DOHH2 (cell line): ENCODE measurements around the gene RSU1.

Source experiments
- H3F3A ChIP-seq: fragments of 200-600 bp; sonication (generic), shearing (Covaris generic); 2 replicates; pipeline ENCODE4 v1.6.0; 2016; ENCODE audit warnings: antibody characterized with exemption, mild to moderate bottlenecking; ENCODE audit not compliant: control insufficient read depth, insufficient read depth
- H3K27ac ChIP-seq: fragments of 200-600 bp; sonication (generic); 2 replicates; pipeline ENCODE4 v1.5.1; 2014; ENCODE audit warnings: low read depth, mild to moderate bottlenecking, low read length, moderate library complexity
- H3K27me3 ChIP-seq: fragments of 200-600 bp; sonication (generic); 2 replicates; pipeline ENCODE4 v1.6.1; 2014; ENCODE audit warnings: mild to moderate bottlenecking, low read length, mixed read lengths; ENCODE audit not compliant: control insufficient read depth
- H3K36me3 ChIP-seq: fragments of 200-600 bp; sonication (generic); 2 replicates; pipeline ENCODE4 v1.6.1; 2014; ENCODE audit warnings: mild to moderate bottlenecking, low read length, moderate library complexity, mixed read lengths; ENCODE audit not compliant: control insufficient read depth
- H3K4me1 ChIP-seq: fragments of 200-600 bp; sonication (generic); 2 replicates; pipeline ENCODE4 v1.6.1; 2014; ENCODE audit warnings: mild to moderate bottlenecking, low read length, mixed read lengths; ENCODE audit not compliant: control insufficient read depth
- H3K4me2 ChIP-seq: fragments of 200-600 bp; sonication (generic); 2 replicates; pipeline ENCODE4 v1.6.0; 2014; ENCODE audit warnings: mild to moderate bottlenecking, low read length, moderate library complexity
- H3K4me3 ChIP-seq: fragments of 200-600 bp; sonication (generic); 2 replicates; pipeline ENCODE4 v1.5.1; 2014; ENCODE audit warnings: mild to moderate bottlenecking, low read length, mixed read lengths
- H3K79me2 ChIP-seq: fragments of 200-600 bp; sonication (generic); 2 replicates; pipeline ENCODE4 v1.6.1; 2014; ENCODE audit warnings: mild to moderate bottlenecking, low read length, mixed read lengths; ENCODE audit not compliant: control insufficient read depth
- H3K9me2 ChIP-seq: fragments of 200-600 bp; sonication (generic); replicated peaks from 2 replicates; pipeline ENCODE4 v1.6.1; 2014; ENCODE audit warnings: mild to moderate bottlenecking, low read length, mixed read lengths; ENCODE audit not compliant: control insufficient read depth
- H3K9me3 ChIP-seq: fragments of 200-600 bp; sonication (generic); 2 replicates; pipeline ENCODE4 v1.6.1; 2014; ENCODE audit warnings: antibody characterized with exemption, low read length, mixed read lengths; ENCODE audit not compliant: control insufficient read depth, insufficient read depth
- H4K20me1 ChIP-seq: fragments of 200-600 bp; sonication (generic); 2 replicates; pipeline ENCODE4 v1.6.0; 2014; ENCODE audit warnings: low read depth, mild to moderate bottlenecking, antibody characterized with exemption, low read length, moderate library complexity; ENCODE audit not compliant: control insufficient read depth, insufficient read depth
- CTCF ChIP-seq: fragments of 200-600 bp; sonication (generic); IDR thresholded peaks from one replicate; pipeline ENCODE4 v1.5.1; 2014; ENCODE audit warnings: antibody characterized with exemption, mild to moderate bottlenecking, low read depth, low read length; ENCODE audit not compliant: poor library complexity, severe bottlenecking
- EZH2phosphoT487 ChIP-seq: fragments of 200-600 bp; sonication (generic); IDR thresholded peaks from 2 replicates; pipeline ENCODE4 v1.6.1; 2017; ENCODE audit warnings: borderline replicate concordance, mild to moderate bottlenecking, antibody characterized with exemption, low read length, moderate library complexity, mixed read lengths

Gene RSU1

GRCh38 chr10:16848562-16849154, 31.4 kb upstream of the RSU1 start:
- H3K9me2 ChIP-seq: no peaks in the 10 kb centered on the region
- H3K4me2 ChIP-seq: no peak overlapping the region
- H3K79me2 ChIP-seq: no peaks in the 10 kb centered on the region

GRCh38 chr10:16847644-16848043, 30.4 kb upstream of the RSU1 start:
- H3K79me2 ChIP-seq: no peaks in the 10 kb centered on the region
- no peaks in the 10 kb centered on the region for H3K9me2 ChIP-seq
- H3F3A ChIP-seq: no peaks in the 10 kb centered on the region
- TF ChIP-seq CTCF: no peak
- no peak for TF ChIP-seq EZH2phosphoT487
- H3K4me1 ChIP-seq: no peaks in the 10 kb centered on the region
- H3K27me3 ChIP-seq: no peaks in the 10 kb centered on the region
- H3K4me3 ChIP-seq: no peak overlapping the region
- no peaks in the 10 kb centered on the region for H3K9me3 ChIP-seq
- no peaks in the 10 kb centered on the region for H3K36me3 ChIP-seq
- H3K27ac ChIP-seq: no peak overlapping the region
- H3K4me2 ChIP-seq: no peak overlapping the region
- no peaks in the 10 kb centered on the region for H4K20me1 ChIP-seq

More at GRCh38 chr10:16848562-16849154, 31.4 kb upstream of the RSU1 start:
- Histone ChIP-seq H3K36me3 (no peaks in the 10 kb centered on the region), H3K4me1 (no peaks in the 10 kb centered on the region), H3K27me3 (no peaks in the 10 kb centered on the region), H3K9me3 (no peaks in the 10 kb centered on the region), H3K27ac (no peak overlapping the region), H3K4me3 (no peak overlapping the region), H4K20me1 (no peaks in the 10 kb centered on the region), H3F3A (no peaks in the 10 kb centered on the region)
- TF ChIP-seq CTCF: no peak

GRCh38 chr10:16845248-16845647, 28.0 kb upstream of the RSU1 start:
- H3K4me3 ChIP-seq: no peak overlapping the region
- no peak overlapping the region for H3K4me2 ChIP-seq
- H3K4me1 ChIP-seq: no peaks in the 10 kb centered on the region
- no peaks in the 10 kb centered on the region for H3K36me3 ChIP-seq
- no peaks in the 10 kb centered on the region for H3K27me3 ChIP-seq
- TF ChIP-seq EZH2phosphoT487: no peak
- TF ChIP-seq CTCF: no peak
- no peak overlapping the region for H3K27ac ChIP-seq
- H3K9me2 ChIP-seq: no peaks in the 10 kb centered on the region
- H4K20me1 ChIP-seq: no peaks in the 10 kb centered on the region
- H3K9me3 ChIP-seq: no peaks in the 10 kb centered on the region
- H3K79me2 ChIP-seq: no peaks in the 10 kb centered on the region
- no peaks in the 10 kb centered on the region for H3F3A ChIP-seq
